OCI-LY1 (cell line): Measurements from ENCODE around the gene ZNRF3.

Source experiments
- H2AFZ ChIP-seq: fragments of 200-600 bp; sonication (generic), shearing (Covaris generic); 2 replicates; pipeline ENCODE4 v1.6.0; 2014; ENCODE audit warnings: antibody characterized with exemption, mild to moderate bottlenecking, low read length
- H3F3A ChIP-seq: fragments of 200-600 bp; sonication (generic), shearing (Covaris generic); 2 replicates; pipeline ENCODE4 v1.6.0; 2014; ENCODE audit warnings: mild to moderate bottlenecking, antibody characterized with exemption, low read length, moderate library complexity; ENCODE audit not compliant: insufficient read depth
- H3K27ac ChIP-seq: fragments of 200-600 bp; sonication (generic); 2 replicates; pipeline ENCODE4 v1.5.1; 2014; ENCODE audit warnings: low read length, mixed run types, mild to moderate bottlenecking, low read depth; ENCODE audit not compliant: poor library complexity, severe bottlenecking
- H3K27me3 ChIP-seq: fragments of 200-600 bp; sonication (generic); 2 replicates; pipeline ENCODE4 v1.6.0; 2014; ENCODE audit warnings: antibody characterized with exemption, mild to moderate bottlenecking, low read length, moderate library complexity; ENCODE audit not compliant: insufficient read depth
- H3K36me3 ChIP-seq: fragments of 200-600 bp; sonication (generic); 2 replicates; pipeline ENCODE4 v1.6.1; 2014; ENCODE audit warnings: mild to moderate bottlenecking, antibody characterized with exemption, low read length, moderate library complexity, mixed read lengths; ENCODE audit not compliant: insufficient read depth
- H3K4me1 ChIP-seq: fragments of 200-600 bp; sonication (generic); 2 replicates; pipeline ENCODE4 v1.5.1; 2014; ENCODE audit warnings: mild to moderate bottlenecking, low read length, moderate library complexity; ENCODE audit not compliant: insufficient read depth, severe bottlenecking
- H3K4me2 ChIP-seq: fragments of 200-600 bp; sonication (generic), shearing (Covaris generic); 2 replicates; pipeline ENCODE4 v1.6.1; 2014; ENCODE audit warnings: low read length
- H3K4me3 ChIP-seq: fragments of 200-600 bp; sonication (generic); 2 replicates; pipeline ENCODE4 v1.5.1; 2014; ENCODE audit warnings: low read length, low read depth, mild to moderate bottlenecking, mixed read lengths; ENCODE audit not compliant: poor library complexity, severe bottlenecking
- H3K79me2 ChIP-seq: fragments of 200-600 bp; shearing (Covaris generic); 2 replicates; pipeline ENCODE4 v1.6.1; 2016; ENCODE audit warnings: mixed run types, low read length, mixed read lengths; ENCODE audit not compliant: insufficient read depth
- H3K9ac ChIP-seq: fragments of 200-600 bp; sonication (generic), shearing (Covaris generic); 2 replicates; pipeline ENCODE4 v1.6.1; 2014; ENCODE audit warnings: mild to moderate bottlenecking, low read length, mixed read lengths
- H3K9me2 ChIP-seq: fragments of 200-600 bp; sonication (generic), shearing (Covaris generic); 2 replicates; pipeline ENCODE4 v1.6.1; 2014; ENCODE audit warnings: low read depth, mild to moderate bottlenecking, low read length, mixed read lengths
- H3K9me3 ChIP-seq: fragments of 200-600 bp; shearing (Covaris generic); 2 replicates; pipeline ENCODE4 v1.6.1; 2014; ENCODE audit warnings: low read length, mixed read lengths
- H4K20me1 ChIP-seq: fragments of 200-600 bp; sonication (generic), shearing (Covaris generic); 2 replicates; pipeline ENCODE4 v1.6.0; 2016; ENCODE audit warnings: mild to moderate bottlenecking, low read length; ENCODE audit not compliant: insufficient read depth
- CTCF ChIP-seq: fragments of 200-600 bp; sonication (generic), shearing (Covaris generic); IDR thresholded peaks from 2 replicates; pipeline ENCODE4 v1.5.1; 2017; ENCODE audit warnings: mild to moderate bottlenecking, antibody characterized with exemption, low read length, moderate library complexity, mixed read lengths
- EZH2 ChIP-seq: fragments of 200-600 bp; sonication (generic), shearing (Covaris generic); IDR thresholded peaks from 2 replicates; pipeline ENCODE4 v1.8.0; 2017; ENCODE audit warnings: borderline replicate concordance, mixed run types, mild to moderate bottlenecking, antibody characterized with exemption, low read length, moderate library complexity, mixed read lengths

Gene ZNRF3

GRCh38 chr22:28903729-28904128 is 20.4 kb downstream of the ZNRF3 start:
- Histone ChIP-seq H3K9ac (no peak overlapping the region), H4K20me1 (no peaks in the 10 kb centered on the region), H3K36me3 (no peaks in the 10 kb centered on the region), H3K4me1 (peaks cover 6% of the 10 kb centered on the region), H3K79me2 (no peaks in the 10 kb centered on the region), H3F3A (no peaks in the 10 kb centered on the region), H3K4me3 (no peak overlapping the region), H3K9me3 (no peaks in the 10 kb centered on the region), H3K27ac (no peak overlapping the region), H3K9me2 (no peaks in the 10 kb centered on the region), H3K4me2 (no peak overlapping the region), H2AFZ (no peak overlapping the region), H3K27me3 (no peaks in the 10 kb centered on the region)
- TF ChIP-seq CTCF = no peak
- TF ChIP-seq EZH2 = no peak

- Histone ChIP-seq H3K27me3 (no peaks in the 10 kb centered on the region), H3K9me3 (no peaks in the 10 kb centered on the region), H3K9me2 (no peaks in the 10 kb centered on the region), H3K9ac (no peak overlapping the region), H3F3A (no peaks in the 10 kb centered on the region), H3K4me1 (peaks cover under 1% of the 10 kb centered on the region), H2AFZ (no peak overlapping the region), H4K20me1 (no peaks in the 10 kb centered on the region), H3K27ac (no peak overlapping the region), H3K4me2 (no peak overlapping the region), H3K36me3 (no peaks in the 10 kb centered on the region), H3K79me2 (no peaks in the 10 kb centered on the region), H3K4me3 (no peak overlapping the region)
- TF ChIP-seq CTCF (no peak), EZH2 (no peak)
These were observed 21.0 kb downstream of the ZNRF3 start for GRCh38 chr22:28904211-28904896.

GRCh38 chr22:28905256-28905832 is 22.0 kb downstream of the ZNRF3 start:
- H3K36me3 ChIP-seq = no peaks in the 10 kb centered on the region
- no peaks in the 10 kb centered on the region for H3K27me3 ChIP-seq
- H3K27ac ChIP-seq = no peak overlapping the region
- no peaks in the 10 kb centered on the region for H3K79me2 ChIP-seq
- no peak overlapping the region for H3K9ac ChIP-seq
- no peak overlapping the region for H3K4me3 ChIP-seq
- no peak overlapping the region for H2AFZ ChIP-seq
- no peaks in the 10 kb centered on the region for H3K4me1 ChIP-seq
- no peak for TF ChIP-seq EZH2
- TF ChIP-seq CTCF = no peak
- H3F3A ChIP-seq = no peaks in the 10 kb centered on the region
- H3K4me2 ChIP-seq = no peak overlapping the region
- H3K9me3 ChIP-seq = no peaks in the 10 kb centered on the region
- H4K20me1 ChIP-seq = no peaks in the 10 kb centered on the region
- H3K9me2 ChIP-seq = no peaks in the 10 kb centered on the region
